Stimulated activated CD4-positive, alpha-beta T cell treated with anti-CD3 and anti-CD28 coated beads, Interleukin-4, amount 100 ng/mL, for 4 hours (primary cell): ENCODE results near the gene PTRH2.

Experiments used
- DNase-seq, 2 experiments: peaks; one replicate each; pipeline ENCODE4 v3.0.0-alpha.2; 2020

PTRH2 gene

DNA sequence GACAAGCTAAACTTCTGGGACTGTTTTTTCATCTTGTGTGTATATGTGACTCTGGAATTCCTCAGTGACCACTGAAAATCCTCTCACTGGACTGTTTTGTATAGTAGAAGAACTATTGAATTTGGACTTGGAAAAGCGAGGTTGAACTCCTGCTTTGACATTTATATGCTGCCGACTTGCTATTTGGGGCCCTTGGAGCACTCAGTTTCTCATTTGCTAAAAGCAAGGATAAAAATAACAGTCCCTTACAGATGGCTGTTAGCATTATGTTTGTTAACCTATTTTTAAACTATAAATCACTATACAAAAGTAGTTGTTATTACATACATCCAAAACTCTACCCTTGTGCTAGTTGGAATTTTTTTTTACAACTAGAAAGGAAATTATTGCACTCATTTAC is 9.2 kb upstream of the PTRH2 start:
- DNase-seq: no peak

DNA sequence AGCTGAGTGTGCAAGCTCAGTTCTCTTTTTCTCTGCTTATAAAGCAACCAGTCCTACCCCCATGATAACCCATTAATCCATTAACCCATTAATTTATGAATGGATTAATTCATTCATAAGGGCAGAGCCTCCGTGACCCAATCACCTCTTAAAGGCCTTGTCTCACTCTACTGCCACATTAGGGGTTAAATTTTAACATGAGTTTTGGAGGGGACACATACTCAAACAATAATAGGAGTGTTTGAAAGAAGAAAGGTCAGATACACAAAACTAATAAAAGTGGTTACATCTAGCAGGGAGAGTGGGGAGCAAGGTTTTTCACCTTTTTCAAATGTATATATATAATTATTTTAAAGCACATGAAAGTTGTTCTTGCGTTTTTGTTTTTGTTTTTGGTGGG is 7.0 kb upstream of the PTRH2 start:
- no peak for DNase-seq

DNA sequence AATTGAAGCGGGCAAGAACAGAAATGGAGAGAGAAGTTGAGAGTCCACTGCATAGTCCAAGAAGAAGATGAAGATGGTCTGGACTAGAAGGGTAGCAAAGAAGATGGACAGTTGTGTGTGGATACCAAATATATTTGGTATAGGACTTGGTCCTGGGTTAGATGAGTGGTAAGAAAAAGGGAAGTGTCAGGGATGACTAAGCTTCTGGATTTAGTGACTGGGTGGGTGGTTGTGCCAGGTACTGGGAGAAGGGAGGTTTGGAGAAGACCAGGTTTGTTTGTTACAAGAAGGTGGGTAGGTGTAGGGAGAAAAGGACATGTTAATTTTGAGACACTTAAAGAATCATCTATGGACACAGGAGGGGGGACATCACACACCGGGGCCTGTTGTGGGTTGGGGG is 5.6 kb upstream of the PTRH2 start:
- DNase-seq: no peak

GRCh38 chr17:59711936-59712335 is 4.7 kb upstream of the PTRH2 start:
- no peak for DNase-seq

GRCh38 chr17:59707971-59708430 is 771 bp upstream of the PTRH2 start:
- DNase-seq: no peak

- DNase-seq: no peak
Observed at GRCh38 chr17:59702304-59702703, 4.9 kb downstream of the PTRH2 start.

DNA sequence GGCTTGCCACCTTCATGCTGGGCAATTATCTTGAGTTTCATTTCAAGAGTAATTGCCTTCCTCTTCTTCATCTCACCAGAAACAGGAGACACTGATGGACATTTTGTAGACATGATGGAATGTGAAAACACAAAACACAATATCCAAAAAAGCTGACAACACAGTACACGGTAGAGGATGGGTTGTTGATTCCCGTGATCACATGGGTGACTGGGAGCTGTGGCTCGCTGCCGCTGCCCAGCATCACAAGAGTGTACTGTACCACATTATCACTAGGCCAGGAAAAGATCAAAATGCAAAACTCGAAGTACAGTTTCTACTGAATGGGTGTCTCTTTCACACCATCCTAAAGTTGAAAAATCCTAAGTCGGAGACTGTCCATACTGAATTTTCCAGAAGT is 7.4 kb downstream of the PTRH2 start:
- DNase-seq: no peak

DNA sequence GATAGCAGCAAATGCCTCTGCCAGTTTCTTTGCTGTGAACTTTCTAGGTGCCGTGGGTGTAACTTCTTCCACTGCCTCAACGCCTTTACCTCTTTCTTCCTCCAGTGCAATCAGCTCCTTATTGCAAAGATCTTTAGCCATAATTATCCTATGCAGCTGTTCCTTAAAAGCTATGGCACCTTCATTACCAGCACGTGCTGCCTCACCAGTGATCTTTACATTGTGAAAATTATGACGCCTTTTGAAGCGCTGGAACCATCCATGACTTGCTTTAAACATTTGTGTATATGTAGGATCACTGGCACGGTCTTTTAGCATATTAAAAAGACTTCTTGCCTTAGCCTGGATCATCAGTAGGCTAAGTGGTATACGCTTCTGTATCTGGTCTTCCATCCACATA is 8.0 kb downstream of the PTRH2 start:
- no peak for DNase-seq

DNA sequence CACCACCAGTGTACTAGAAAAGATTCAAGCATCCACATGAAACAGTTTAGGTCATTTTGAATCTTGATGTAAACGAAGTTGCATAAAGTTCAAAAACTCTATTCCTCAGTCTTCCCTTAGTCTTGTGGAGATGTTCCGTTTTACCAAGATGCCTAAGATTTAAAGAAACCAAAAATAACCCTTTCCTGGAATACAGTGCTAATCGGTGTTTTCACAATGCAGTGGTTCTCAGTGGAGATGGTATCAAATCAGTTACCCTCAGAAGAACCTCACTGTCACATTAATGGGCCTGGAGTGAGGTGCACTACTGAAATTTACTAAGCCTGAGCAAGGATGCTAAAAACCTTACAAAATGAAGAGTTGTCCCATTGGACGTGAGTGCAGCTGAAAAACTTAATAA is 9.1 kb downstream of the PTRH2 start:
- no peak for DNase-seq

GRCh38 chr17:59696682-59697277 is 10.4 kb downstream of the PTRH2 start:
- DNase-seq: no peak

- DNase-seq: no peak
Observed at GRCh38 chr17:59695945-59696681, 11.1 kb downstream of the PTRH2 start.

GRCh38 chr17:59694344-59694743 is 12.9 kb downstream of the PTRH2 start:
- no peak for DNase-seq

DNA sequence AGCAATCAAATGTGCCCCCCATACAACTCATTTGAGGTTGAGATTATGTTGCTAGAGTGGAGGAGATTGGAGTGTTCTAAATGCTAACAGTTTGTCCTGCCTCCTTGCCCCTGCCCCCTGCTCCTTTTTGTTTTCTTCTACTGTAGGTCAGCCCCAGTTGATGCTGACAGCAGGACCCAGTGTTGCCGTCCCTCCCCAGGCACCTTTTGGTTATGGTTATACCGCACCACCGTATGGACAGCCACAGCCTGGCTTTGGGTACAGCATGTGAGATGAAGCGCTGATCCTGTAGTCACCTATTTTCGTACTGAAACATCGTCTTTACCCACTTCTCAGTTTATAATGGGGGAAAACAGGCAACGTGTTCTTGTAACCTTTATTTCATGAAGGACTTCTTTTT is 13.6 kb downstream of the PTRH2 start:
- DNase-seq: no peak

GRCh38 chr17:59688496-59688895 is 18.7 kb downstream of the PTRH2 start:
- DNase-seq: no peak

- no peak for DNase-seq
Observed at GRCh38 chr17:59688008-59688407, 19.2 kb downstream of the PTRH2 start.

DNA sequence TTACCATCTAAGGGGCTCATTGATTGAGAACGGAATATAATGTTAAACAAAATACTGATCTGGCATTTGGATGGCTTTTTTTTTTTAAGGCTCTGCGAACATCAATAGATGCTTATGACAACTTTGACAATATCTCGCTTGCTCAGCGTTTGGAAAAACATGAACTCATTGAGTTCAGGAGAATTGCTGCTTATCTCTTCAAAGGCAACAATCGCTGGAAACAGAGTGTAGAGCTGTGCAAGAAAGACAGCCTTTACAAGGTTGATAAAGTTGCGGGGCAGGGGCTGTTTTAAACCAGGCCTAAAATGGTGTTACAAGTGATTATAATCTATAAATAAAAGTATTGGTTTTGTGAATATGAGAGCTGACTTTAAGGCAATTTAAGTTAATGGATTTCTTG is 22.3 kb downstream of the PTRH2 start:
- DNase-seq: no peak

GRCh38 chr17:59683283-59683682 is 23.9 kb downstream of the PTRH2 start:
- DNase-seq: no peak

GRCh38 chr17:59680314-59680713 is 26.9 kb downstream of the PTRH2 start:
- DNase-seq: no peak

GRCh38 chr17:59678918-59679317 is 28.3 kb downstream of the PTRH2 start:
- DNase-seq: no peak

DNA sequence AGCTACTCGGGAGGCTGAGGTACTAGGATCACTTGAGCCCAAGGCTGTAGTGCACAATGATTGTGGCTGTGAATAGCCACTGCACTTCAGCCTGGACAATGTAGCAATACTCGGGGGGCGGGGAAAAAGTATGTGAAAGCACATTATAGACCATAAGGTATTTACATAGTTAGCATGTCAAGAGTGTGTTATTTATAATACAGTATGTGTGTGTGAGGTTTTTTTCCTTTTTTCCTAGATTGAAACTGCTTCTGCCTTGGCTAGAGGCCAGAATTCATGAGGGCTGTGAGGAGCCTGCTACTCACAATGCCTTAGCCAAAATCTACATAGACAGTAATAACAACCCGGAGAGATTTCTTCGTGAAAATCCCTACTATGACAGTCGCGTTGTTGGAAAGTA is 30.5 kb downstream of the PTRH2 start:
- no peak for DNase-seq

GRCh38 chr17:59675231-59675630 is 32.0 kb downstream of the PTRH2 start:
- no peak for DNase-seq

DNA sequence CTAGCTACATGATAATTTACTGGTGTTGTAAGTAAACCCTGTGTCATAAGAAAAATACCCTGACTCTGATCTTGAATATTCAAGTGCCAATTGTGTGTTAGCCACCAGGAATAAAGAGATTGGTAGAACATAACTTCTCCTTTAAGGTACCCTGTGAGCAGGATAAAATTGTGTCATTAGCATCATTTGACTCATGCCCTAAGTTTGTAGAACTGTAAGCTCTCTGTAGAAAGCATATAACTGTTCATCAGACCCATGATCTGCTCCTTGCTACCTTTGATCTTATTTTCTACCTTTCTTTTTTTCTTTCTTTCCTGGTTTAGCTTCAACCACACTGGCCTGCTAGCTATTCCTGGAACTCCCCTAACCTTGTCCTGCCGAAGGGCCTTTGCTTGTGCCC is 35.8 kb downstream of the PTRH2 start:
- DNase-seq: no peak

- no peak for DNase-seq
Observed at GRCh38 chr17:59669944-59670343, 37.3 kb downstream of the PTRH2 start.

- no peak for DNase-seq
Observed at GRCh38 chr17:59669411-59669810, 37.8 kb downstream of the PTRH2 start.

GRCh38 chr17:59668816-59669215 is 38.4 kb downstream of the PTRH2 start:
- DNase-seq: no peak
